GM21367 (cell line): ENCODE data around the gene SEPTIN5.

Source experiments
- ATAC-seq: cut with Tn5 transposase; IDR thresholded peaks from one replicate; pipeline ENCODE4 v1.9.1; 2021; ENCODE audit not compliant: unreplicated experiment

The SEPTIN5 gene

GRCh38 chr22:19746726-19747125 is 32.4 kb downstream of the SEPTIN5 start:
- ATAC-seq: no peak

- ATAC-seq: no peak
Measured at GRCh38 chr22:19747551-19747950, 33.2 kb downstream of the SEPTIN5 start.

GRCh38 chr22:19748139-19748538 is 33.8 kb downstream of the SEPTIN5 start:
- ATAC-seq: no peak

GRCh38 chr22:19748991-19749664 is 34.8 kb downstream of the SEPTIN5 start:
- ATAC-seq: no peak

- no peak for ATAC-seq
Measured at GRCh38 chr22:19749876-19750275, 35.6 kb downstream of the SEPTIN5 start.

- ATAC-seq: no peak
Measured at GRCh38 chr22:19750507-19751490, 36.5 kb downstream of the SEPTIN5 start.

GRCh38 chr22:19751497-19752245 is 37.4 kb downstream of the SEPTIN5 start:
- no peak for ATAC-seq

- ATAC-seq: no peak
Measured at GRCh38 chr22:19753090-19753842, 39.0 kb downstream of the SEPTIN5 start.

GRCh38 chr22:19753996-19754700 is 39.8 kb downstream of the SEPTIN5 start:
- ATAC-seq: no peak

GRCh38 chr22:19754701-19755144 is 40.4 kb downstream of the SEPTIN5 start:
- ATAC-seq: no peak

GRCh38 chr22:19755145-19755710 is 40.9 kb downstream of the SEPTIN5 start:
- ATAC-seq: no peak

GRCh38 chr22:19755722-19756287 is 41.5 kb downstream of the SEPTIN5 start:
- ATAC-seq: no peak

- no peak for ATAC-seq
Measured at GRCh38 chr22:19756288-19757128, 42.2 kb downstream of the SEPTIN5 start.

GRCh38 chr22:19757140-19757984 is 43.1 kb downstream of the SEPTIN5 start:
- no peak for ATAC-seq

GRCh38 chr22:19757985-19758895 is 43.9 kb downstream of the SEPTIN5 start:
- no peak for ATAC-seq

- ATAC-seq: no peak
Measured at GRCh38 chr22:19758896-19759426, 44.7 kb downstream of the SEPTIN5 start.
